ENCODE results near the gene MPV17.
"Not testable (repeated sequence)": the region's sequence is repeated elsewhere in the genome, so short reads cannot be mapped to it uniquely, and the experiment has no call there.

Gene MPV17

GRCh38 chr2:27322766-27323595 lies at the start of gene MPV17:
Gene MPV17, minus strand, starts transcription at chr2:27323097. Its CDS starts 580 bp downstream, at chr2:27322517.
- peak; percentile 88 for DNase-seq

DNA sequence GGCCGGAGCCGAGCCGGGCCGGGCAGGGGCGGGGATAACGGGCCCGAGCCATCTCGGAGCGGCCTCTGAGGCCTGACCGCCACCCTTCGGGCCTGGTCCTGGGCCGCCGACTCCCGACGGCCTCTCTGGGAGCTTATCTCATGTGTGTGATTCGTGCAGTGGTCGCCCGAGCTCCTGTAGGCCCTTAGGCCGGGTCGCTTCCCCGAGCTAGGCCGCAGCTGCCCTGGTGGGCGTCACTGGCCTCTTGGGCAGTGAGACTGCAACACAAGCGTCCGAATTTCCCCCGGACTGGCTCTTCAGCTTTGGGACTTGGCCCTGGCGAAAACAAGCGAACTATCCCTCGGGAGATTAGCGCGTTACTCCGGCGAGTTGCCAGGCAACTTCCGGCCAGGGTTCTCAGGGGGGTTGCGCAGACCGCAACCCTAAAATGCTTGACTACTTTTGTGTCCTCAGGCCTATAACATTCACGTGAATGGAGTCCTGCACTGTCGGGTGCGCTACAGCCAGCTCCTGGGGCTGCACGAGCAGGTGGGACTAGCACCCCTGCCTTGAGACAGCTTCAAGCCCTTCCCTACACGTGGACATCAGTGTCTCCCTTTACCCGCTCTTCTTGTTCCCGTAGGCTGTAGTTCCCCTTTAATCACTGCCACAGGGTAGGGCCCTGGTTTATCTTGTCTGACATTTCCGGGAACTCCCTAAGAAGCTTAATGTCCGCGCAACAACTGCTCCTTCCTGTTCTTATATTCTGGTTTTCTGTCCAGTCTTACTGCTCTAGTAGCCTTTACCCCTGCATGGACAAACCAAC lies 48.1 kb upstream of the MPV17 start:
- peak; percentile 47 to 54 for DNase-seq

GRCh38 chr2:27370026-27370815 lies 47.3 kb upstream of the MPV17 start, which contains the start of the genes EIF2B4 and SNX17:
Gene EIF2B4, minus strand, starts transcription at chr2:27370338. Its CDS starts 24 bp downstream, at chr2:27370314.
Gene SNX17, plus strand, starts transcription at chr2:27370616. Its CDS starts 128 bp downstream, at chr2:27370744.
- DNase-seq, result peak; percentile 99 to 100

DNA sequence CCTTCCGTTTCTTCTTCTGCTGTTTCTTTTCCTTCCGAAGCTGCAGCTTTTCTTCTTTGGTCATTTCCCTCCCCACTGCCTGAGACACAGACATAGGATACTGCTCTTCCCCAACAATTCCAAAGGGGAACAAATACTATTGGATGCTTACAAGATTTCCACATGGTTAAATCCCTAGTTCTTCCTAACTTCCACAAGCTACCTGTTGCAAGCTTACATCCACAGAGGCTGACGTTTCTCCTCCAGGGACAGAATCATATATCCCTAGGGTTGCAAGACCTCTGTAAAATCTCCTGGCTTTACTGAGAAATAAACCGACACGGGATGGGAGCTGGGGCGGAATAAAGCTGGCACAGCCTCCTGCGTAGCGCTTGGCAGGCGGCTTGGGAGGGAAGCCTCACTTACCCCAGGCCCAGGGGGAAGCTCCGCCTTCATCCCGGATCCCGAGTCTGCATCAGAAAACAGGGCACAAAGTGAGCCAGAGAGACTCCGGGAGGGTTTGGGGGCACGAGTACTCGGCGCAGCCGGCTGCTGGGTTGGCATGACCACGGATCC lies 46.7 kb upstream of the MPV17 start:
- no peak for DNase-seq

GRCh38 chr2:27363933-27364332 lies 41.0 kb upstream of the MPV17 start:
- no peak for DNase-seq

DNA sequence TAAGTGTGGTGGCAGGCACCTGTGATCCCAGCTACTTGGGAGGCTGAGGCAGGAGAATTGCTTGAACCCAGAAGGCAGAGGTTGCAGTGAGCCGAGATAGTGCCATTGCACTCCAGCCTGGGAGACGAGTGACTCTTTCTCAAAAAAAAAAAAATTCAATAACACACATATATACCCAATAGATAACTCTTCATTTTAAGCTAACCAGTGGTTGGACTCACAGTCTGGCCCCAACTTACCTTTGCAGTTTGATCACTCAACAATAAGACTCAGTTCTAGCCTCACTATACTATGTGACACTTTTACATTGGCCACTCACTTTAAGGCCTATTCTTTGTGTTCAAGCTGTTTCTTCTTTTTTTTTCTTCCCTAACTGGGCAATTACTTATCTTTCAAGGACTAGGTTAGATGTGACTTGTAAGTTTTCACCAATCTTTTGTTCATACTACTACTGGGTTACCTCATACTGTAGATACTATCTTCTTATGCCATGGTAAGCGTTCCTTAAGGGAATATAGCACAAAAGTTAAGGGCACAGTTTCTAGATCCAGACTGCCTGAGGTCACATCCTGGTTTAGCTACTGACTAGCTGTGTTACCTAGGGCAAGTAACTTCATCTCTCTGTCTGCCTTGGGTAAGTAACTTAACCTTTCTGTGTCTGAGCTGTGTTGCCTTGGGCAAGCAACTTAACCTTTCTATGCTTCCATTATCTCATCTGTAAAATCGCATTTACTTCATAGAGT lies 40.0 kb upstream of the MPV17 start:
- no peak for DNase-seq

DNA sequence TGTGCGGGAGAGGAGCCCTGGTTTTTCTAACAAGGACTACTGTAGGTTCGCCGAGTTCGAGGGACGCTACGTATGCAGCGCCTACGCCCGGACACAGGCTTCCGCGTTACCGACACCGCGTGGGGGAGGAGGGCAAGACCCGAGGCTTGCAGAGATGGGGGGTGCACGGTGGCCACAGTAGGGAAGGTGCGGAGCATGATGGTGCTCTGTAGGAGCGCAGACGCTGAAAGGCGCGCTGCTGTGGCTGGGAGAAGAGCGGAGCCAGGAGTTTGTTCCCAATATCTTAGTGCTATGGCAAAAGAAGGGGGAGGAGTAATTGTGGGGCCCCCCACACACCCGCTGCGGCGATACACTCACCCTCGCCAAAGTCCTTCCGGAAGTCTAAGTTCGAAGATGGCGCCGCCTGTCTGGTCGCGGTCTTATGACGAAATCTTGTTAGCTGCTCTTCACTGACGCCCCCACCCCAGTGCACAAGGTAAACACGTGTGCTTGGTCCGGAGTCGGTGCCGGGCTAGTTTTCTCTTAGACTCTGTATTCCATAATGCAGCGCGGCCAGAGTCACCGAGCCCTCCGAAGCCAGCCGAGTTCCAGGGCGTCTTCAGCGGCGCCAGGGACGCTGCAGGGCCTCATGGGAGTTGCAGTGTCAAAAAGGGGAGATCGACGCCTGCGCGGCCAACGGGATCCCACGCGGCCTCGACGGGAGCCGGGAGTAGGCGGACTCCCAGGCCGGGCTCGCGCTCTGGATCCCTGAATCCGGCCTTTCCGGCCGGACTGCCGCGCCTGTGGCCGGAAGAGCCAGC lies 33.7 kb upstream of the MPV17 start, which contains the start of gene GTF3C2:
GTF3C2 (minus strand) TSS at position 383 of the 800 bp plus-strand sequence. CDS start 13,210 bp downstream, outside the sequence.
- DNase-seq, result peak; percentile 93

- no peak for DNase-seq
Measured at GRCh38 chr2:27356056-27356381, 33.1 kb upstream of the MPV17 start.

GRCh38 chr2:27354597-27354927 lies 31.7 kb upstream of the MPV17 start:
- no peak for DNase-seq

DNA sequence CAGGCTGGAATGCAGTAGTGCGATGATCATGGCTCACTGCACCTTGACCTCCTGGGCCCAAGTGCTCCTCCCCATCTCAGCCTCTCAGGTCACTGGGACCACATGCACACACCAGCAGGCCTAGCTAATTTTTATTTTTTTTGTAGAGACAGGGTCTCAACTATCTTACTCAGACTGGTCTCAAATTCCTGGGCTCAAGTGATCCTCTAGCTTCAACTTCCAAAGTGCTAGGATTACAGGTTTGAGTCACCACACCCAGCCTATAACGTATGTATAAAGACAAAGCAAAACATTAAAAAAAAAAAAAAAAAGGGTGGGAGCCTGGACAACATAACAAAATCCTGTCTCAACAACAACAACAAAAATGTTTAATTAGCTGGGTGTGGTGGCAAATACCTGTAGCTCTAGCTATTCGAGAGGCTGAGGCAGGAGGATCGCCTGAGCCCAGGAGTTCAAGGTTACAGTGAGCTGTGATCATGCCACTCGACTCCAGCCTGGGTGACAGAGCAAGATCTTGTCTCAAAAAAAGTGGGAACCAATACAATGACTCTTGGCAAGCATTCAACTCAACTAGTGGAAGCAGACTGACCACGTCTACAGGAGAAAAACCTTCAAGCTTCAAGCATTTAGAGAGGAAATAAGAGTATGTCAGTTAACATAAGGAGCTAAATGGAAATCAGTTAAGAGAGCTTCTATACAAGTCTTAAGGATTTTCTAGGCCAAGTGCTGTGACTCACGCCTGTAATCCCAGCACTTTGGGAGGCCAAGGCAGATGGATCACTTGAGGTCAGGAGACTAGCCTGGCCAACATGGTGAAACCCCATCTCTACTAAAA lies 31.1 kb upstream of the MPV17 start:
- DNase-seq, result no peak

DNA sequence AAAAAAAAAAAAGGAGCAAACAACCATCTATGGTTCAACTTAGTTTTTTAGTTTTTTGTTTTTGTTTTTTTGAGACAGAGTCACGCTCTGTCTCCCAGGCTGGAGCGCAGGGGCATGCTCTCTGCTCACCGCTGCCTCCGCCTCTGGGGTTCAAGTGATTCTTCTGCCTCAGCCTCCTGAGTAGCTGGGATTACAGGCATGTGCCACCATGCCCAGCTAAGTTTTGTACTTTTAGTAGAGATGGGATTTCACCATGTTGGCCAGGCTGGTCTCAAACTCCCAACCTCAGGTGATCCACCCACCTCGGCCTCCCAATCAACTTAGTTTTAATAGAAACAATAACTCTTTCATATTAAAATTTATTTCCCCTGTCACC lies 30.5 kb upstream of the MPV17 start:
- DNase-seq, result not testable (repeated sequence)

- no peak for DNase-seq
Measured at GRCh38 chr2:27351802-27352598, 29.1 kb upstream of the MPV17 start.

DNA sequence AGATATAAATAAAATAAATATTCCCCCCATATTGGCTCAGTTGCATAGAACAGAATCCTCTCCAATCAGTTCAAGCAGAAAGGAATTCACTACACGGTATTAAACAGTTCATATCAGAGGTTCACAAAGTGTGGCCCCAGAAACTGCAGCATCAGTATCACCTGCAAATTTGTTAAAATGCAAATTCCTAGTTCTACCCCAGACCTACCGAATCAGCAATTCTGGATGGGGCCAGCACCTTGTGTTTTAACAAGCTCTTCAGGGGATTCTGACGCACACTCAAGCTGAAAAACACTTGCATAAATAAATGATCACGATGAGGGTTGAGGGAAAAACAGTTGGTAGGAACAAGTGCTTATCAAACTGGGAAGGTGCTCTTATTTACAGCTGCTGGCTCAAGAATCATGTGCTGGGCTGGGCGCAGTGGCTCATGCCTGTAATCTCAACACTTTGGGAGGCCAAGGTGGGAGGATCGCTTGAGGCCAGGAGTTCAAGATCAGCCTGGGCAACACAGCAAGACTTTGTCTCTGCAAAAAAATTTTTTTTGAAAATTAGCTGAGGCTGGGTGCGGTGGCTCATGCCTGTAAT lies 27.3 kb upstream of the MPV17 start:
- DNase-seq, result no peak

DNA sequence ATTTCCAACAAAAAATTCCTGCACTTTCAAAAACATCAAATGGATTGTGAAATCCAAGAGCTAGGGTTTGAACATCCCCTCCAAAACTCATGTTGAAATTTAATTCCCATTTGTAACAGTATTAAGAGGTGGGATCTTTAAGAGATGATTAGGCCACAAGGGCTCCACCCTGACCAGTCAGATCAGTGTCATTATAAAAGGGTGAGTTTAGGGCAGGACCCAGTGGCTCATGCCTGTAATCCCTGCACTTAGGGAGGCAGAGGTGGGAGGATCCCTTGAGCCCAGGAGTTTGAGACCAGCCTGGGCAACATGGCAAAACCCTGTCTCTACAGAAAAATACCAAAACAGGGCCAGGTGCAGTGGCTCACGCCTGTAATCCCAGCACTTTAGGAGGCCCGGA lies 24.7 kb upstream of the MPV17 start:
- no peak for DNase-seq

- DNase-seq, result no peak
Measured at GRCh38 chr2:27336173-27336572, 13.3 kb upstream of the MPV17 start.

DNA sequence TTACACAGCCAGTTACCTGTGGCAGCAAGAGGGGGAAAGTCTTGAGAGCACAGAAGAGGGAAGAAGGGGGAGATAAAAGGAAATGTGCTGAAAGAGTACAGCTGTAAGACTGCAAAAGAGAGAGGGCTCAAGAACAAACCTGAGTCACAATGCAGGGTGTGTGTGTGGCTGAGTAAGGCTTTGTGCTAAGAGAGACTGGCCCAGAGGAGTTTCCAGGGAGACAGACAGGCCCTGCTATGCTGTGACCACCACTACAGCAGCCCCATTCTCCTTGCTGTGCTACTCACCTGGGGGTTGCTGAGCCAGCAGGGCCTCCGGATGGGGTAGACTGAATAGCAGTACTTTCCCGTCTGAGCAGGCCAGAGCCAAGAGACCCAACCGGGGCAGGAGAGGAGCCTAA lies 12.4 kb upstream of the MPV17 start:
- no peak for DNase-seq

DNA sequence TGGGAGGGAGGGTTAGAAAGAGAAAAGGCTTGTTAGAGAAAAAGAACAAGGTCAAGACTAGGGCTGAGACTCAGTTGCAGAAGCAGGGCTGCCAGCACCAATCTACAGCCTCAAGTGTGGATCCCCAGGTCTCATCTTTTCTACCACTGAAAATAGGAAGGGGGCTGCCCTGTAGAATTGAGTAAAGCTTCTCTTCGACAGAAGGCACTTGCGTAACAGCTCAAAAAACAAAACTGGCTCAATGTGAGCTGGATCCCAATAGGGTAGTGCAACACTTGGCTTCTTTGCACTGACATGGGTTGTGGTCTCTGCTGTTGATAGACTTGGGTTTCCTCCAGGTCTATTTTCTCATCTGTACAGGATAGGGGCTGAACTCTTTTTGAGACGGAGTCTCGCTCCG lies 1.8 kb upstream of the MPV17 start:
- DNase-seq, result no peak

DNA sequence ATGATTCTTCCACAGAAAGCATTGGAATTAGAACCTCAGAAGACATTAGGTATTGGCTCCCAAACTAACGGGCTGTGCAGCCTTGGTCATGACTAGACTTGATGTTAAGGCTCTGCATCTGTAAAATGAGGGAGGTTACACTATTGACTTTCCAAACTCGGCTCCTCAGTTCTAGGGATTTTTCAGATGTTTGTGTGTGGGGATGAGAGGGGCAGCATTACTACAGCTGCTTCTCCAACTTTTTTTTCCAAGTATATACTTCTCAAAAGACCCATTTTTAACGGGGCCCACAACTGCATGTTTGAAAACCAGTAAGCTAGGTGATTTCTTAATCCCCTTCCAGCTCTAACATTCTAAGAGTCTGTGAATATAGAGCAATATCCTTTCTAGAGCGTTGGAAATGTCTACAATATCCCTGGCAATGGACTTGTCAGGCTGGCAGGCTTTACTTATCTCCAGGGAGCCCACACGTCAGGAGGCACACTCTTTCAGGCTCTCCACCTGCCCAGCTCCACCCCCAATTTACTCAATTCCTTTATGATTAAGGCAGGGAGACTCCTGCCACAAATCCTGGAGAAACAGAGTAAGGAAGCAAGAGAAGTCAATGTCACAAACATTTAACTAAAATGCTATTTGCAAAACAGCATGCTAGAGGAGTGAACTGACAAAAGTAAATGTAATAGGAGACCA lies 844 bp upstream of the MPV17 start:
- no peak for DNase-seq

All from CD4-positive, alpha-beta T cell treated with Interleukin-1 beta for 1 hour (primary cell).